IPS-NIHi7 (cell line): ENCODE results near the gene RGS11.

ENCODE experiments used
- DNase-seq: peaks from one replicate; pipeline ENCODE4 v3.0.0; 2012; ENCODE audit warnings: mixed read lengths; ENCODE audit errors: extremely low spot score

Gene RGS11

DNA sequence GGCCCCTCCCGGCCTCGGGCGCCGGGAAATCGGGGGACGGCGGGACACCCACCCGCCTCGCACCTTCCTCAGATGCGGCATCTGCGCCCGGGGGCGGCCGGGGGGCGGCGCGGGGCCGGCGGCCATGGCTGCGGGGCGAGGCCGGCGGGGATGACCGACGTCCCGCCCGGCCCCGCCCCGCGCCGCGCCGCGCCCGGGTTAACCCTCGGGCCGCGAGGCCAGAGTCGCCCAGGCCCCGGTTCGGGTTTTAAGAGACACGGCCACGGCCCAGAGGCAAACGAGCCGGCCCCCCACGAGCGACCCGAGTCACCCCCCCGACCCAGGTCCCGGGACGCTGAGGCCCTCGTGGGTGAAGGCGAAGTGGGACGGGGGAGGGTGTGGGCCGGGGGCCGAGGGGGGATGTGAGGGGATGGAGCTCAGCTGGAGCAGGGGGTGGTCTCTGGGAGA, at the start of gene RGS11:
Gene RGS11 (minus strand): TSS at position 159 of the 447 bp plus-strand sequence. CDS start 33 bp downstream, at position 126.
- no peak for DNase-seq

DNA sequence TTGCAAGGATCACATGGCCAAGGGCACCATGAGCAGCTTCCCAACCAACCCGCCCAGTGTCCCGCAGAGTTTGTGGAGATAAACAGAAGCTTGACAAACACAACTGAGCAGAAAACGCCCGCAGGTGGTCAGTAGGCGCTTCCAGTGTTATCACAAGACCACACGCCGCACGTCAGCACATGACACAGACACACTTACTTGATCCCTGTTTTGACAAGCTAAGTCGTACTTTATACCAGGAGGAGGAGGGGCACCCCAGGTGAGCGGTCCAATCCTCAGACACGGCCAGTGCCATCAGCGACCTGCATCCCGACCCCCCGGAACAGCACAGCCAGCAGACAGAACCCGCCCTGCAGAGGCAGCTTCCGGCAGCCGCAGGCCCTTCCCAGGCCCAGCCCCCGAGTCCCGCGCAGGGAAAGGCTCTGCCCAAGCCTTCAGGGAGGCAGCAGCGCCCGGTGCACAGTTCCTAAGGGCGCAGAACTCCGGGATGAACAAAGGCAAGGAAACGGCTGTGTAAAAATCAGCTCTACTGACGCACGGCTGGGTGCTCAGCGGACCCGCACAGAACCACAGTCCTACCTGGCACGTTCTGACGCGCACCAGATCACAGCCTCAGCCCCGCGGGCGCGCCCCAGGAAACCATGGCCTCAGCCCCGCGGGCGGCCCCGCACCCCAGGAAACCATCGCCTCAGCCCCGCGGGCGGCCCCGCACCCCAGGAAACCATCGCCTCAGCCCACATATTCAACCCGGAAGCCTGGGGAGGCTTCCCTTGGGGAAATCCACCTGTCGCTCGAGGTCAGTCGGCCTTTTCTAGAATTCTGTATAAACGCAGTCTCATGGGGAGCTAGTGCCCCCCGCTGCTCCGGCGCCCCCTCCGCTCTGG, 48.9 kb upstream of the RGS11 start:
- DNase-seq = peak; percentile 57

DNA sequence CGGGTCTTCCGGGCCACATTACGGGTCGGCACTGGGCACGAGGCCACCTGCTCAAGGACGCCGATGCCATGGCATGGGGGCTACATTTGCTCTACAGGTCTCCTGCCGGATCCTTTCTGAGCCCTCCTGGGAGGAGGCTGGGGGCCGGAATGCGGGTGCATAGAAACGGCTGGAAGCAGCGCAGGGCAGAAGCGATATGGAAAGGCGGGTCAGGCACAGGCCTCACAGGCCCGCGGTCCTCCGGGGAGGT, 48.4 kb upstream of the RGS11 start:
- no peak for DNase-seq

DNA sequence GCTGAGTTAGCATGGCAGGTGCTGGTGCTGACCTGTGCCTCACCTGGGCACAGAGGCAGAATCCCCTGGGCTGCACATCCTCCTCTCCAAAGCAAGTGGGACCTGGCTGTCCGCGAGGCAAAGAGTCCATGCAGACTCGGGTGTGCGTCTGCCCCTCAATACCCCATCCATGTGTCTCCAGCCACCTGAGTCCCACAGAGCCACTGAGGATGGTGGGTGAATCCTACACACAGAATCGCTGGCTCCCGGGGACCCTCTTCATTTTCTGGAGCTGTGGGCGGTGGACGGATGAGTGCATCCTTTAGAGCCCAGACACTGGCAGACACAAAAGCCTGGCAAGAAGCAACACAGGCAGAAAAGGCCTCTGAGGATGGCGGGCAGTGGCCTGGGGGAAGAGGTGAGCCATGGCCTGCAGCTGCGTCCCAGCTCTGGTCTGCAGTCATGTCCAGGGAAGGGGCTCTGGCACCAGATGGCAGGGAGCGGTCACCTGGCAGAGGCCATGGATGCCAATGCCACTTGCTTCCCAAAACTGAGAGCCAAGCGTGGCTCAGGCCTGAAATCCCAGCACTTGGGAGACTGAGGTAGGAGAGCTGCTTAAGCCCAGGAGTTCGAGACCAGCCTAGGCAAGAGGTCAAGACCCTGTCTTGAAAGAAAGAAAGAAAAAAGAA, 46.9 kb upstream of the RGS11 start:
- no peak for DNase-seq

DNA sequence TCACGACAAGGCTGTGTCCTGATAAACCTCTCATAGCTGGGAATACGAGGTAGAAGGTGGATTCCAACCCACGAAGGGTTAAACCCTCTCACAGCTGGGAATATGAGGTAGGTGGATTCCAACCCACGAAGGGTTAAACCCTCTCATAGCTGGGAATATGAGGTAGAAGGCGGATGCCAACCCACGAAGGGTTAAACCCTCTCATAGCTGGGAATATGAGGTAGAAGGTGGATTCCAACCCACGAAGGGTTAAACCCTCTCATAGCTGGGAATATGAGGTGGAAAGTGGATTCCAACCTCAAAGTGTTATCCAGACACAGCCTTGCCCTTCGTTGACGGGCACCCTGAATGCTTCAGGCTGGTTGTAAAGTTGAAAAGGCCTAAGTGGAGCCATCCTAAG, 45.8 kb upstream of the RGS11 start:
- no peak for DNase-seq

DNA sequence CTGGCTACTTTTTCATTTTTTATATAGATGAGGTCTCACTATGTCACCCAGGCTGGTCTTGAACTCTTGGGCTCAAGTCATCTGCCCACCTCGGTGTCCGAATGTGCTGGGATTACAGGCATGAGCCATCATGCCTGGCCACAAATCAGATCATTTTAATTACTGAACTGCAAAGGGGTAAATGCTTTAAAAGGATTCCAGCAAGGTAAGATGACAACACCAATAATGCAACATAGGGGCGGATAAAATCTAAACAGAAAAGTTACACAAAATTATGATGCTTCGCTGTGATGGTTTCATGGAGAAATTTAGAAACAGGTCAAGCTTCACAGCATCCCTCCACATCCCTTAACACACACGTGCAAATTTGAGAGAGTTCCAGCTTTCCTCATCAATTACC, 44.5 kb upstream of the RGS11 start:
- no peak for DNase-seq

DNA sequence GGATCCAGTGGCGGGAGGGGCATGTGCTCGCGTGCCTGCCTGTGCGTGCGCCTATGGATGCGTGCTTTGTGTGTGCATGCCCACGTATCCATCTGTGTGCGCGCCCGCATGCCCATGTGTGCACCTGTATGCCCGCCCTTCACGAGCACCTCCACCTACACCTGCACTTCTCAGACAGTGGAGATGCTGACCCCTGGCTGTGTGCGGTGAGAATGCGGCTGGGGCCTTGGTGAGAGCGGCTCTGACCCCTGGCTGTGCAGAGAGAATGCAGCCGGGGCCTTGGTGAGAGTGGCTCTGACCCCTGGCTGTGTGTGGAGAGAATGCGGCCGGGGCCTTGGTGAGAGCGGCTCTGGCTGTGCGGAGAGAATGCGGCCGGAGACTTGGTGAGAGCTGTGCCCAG, 42.9 kb upstream of the RGS11 start:
- peak; percentile 86 for DNase-seq

DNA sequence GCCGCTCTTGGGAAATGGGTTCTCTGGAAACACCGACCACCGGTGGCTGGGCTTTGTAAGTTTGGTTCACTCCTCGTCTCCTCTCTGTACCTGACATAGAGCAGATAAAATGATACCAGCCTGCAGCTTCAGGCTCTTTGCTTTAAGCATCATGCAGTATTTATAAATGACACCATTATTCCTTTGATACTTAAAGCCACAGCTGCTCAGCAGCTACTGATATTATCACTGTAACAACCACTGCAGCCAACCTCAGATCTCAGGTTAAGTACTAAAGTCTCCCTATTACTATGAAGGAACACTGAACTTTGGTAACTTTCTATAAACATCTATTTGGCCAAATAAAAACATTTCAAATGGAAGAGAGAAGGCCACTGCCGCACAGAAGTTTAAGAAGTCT, 41.8 kb upstream of the RGS11 start:
- no peak for DNase-seq

DNA sequence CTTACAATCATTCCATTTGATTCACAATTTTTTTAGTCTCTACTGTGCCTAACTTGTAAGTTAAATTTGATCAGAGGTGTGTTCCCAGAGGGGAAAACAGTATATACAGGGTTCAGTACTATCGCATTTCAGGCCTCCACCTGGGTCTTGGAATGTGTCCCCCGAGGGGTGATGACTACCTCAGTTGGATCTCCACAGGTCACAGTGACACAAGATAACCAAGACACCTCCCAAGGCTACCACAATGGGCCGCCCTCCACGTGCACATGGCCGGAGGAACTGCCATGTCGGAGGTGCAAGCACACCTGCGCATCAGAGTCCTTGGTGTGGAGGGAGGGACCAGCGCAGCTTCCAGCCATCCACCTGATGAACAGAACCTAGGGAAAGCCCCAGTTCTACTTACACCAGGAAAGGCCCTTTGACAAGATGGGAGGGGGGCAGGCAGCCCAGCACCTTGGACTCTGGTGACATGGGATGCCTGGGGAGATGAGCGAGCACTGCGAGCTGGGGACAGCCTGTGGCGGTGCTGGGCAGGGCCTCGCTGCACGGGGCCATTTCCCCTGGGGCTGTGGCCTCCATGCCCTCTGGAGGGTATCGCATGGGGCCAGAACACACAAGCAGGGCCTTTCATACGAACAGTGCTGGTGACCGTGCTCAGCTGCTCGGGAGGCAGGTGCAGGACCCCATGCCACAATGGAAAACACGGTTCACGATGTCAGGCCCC, 41.2 kb upstream of the RGS11 start:
- DNase-seq = no peak

DNA sequence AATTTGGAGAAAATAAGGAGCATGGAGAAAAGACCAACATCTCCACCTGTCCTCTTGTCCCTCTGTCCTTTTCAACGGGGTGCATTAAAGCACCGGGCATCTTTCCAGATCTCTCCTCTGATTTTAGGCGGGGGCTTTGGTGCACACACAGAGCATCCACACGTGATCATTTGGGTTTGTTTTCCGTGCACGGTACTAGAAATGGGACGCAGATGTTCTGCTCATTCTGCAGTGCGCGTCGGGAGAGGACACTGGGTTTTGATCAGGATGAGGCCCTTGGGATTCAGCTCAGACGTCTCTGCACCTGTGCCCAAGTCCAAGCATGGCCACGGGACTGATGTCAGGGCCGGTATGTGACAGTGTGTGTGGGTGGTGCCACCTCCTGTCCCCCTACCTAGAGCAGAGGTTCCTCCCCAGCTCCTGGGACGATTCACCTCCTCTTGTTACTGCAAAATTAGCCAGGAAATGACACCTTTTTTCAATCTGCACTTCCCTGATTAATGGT, 39.1 kb upstream of the RGS11 start:
- DNase-seq = no peak

DNA sequence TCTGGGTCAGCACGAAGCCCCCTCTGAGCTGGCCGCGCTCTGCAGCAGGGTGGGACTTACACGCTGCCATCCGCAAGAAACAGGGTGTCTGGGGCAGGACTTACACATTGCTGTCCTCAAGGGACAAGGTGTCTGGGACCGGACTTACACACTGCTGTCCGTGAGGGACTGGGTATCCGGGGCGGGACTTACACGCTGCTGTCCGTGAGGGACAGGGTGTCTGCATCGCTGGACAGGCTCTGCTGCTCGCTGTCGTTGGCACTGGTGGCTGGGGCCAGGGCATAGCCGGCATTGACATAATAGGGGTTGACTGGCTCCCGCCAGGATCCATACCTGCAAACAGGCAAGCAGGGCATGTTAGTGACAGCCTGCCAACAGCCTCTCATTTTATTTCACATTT, 38.6 kb upstream of the RGS11 start:
- DNase-seq = no peak

DNA sequence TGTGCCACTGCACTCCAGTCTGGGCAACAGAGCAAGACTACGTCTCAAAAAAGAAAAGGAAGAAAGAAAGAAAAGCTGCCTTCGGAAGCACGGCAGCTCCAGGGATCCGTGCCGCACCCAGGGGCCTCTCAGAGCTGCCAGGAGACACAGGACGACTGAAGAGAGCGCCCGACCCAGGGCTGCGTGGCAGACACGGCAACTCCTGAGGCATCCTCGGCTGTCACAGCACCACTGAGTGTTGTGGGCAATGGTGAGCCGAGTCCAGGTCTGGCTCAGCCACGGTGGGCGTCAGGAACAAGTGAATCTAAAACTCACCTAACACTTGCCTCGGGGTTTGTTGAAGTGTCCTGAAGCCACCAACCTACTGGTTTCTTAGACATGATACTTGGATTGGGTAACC, 36.0 kb upstream of the RGS11 start:
- no peak for DNase-seq

DNA sequence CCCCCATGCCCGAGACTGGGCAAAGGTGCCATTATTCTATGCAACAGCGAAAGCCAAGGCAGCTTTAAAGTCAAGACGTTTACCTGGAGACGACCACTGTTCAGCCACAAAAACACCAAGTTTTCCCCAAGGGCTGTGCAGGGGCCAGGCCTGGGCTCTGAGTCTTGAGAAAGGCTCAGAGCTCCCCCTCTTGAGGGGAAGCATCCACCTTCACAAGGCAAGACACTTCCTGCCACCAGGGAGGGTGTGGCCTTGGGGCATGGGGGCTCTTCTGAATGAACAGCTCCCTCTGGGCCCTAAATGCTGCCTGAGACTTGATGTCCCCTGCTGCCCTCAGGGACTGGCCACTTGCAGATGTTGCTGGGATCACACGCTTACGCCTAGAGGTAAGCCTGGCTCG, 33.7 kb upstream of the RGS11 start:
- peak; percentile 59 for DNase-seq

DNA sequence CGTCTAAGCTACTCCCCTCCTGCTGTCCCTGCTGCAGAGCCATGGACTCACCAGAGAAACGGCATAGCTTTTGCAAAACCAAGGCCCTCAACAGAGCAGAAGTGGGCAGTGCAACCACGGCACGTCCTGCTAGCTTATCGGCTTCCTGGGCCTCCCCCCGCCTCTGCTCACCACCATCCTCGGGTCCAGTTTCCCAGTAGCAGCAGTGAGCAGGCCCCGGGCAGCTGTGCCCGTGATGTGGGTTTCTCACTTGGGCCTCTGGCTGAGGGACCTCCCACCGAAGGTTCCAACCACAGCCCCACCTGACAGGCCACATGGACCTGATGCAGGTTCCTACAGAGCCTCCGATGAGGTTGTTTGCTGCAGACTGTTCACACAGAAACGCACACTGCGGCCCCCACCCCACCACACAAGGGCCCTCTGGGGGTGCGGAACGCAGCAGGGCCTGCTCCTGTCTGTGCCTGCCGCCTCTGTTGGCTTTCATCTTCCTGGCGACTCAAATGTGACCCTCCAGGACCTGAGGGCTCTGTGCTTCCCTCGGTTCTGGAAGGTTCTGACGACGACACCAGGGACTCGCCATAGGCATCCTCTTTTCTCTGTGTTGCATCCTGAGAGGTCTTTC, 32.1 kb upstream of the RGS11 start:
- DNase-seq = no peak

DNA sequence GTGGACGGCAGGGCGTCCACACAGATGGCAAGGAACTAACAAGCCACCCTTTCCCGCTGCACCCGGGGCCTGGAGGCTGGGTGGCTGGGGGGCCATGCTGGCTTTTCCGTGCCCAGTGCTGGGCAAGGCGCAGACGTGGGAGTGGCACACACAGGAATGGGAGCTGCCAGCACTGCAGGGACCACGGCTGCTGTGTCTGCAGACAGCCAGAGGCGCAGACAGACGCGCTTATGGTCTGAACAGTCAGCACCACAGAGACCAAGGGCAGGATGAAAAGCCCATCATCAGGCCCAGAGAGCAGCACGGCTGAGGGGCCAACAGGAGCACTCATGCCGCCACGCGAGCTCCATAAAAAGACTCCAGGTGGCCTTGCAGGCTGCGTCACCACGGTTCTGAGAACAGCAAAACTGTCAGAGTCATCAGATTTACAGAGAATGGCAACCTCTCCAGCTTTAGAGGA, 31.2 kb upstream of the RGS11 start:
- DNase-seq = no peak

DNA sequence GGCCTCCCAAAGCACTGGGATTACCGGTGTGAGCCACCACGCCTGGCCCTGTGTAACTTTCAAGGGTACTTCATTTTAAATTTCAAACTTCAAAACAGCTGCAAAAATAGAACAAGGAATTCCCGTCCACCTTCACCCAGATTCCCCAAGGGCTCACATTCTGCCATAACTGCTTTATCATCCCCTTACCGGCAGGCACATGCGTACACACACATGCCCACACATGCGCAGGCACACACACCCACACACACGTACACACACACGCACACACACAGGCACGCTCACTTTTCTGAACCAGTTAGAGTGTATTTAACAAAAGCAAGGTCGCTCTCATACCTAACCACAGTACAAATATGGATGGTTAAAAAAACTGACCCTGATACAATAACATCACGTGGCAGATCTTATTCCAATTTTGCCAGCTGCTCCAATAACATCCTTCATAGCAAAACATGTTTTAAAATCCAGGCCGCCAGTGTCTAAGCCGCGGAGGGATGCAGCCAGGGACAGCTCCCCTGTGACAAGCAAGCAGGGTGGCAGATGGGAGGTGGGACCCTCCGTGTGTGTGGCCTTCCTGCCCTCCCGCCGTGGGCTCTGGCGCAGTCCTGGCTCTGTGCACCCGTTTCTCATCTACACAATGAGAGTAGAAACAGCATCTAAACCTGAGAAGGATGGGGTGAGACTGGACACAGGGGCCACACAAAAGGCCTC, 30.3 kb upstream of the RGS11 start:
- no peak for DNase-seq

DNA sequence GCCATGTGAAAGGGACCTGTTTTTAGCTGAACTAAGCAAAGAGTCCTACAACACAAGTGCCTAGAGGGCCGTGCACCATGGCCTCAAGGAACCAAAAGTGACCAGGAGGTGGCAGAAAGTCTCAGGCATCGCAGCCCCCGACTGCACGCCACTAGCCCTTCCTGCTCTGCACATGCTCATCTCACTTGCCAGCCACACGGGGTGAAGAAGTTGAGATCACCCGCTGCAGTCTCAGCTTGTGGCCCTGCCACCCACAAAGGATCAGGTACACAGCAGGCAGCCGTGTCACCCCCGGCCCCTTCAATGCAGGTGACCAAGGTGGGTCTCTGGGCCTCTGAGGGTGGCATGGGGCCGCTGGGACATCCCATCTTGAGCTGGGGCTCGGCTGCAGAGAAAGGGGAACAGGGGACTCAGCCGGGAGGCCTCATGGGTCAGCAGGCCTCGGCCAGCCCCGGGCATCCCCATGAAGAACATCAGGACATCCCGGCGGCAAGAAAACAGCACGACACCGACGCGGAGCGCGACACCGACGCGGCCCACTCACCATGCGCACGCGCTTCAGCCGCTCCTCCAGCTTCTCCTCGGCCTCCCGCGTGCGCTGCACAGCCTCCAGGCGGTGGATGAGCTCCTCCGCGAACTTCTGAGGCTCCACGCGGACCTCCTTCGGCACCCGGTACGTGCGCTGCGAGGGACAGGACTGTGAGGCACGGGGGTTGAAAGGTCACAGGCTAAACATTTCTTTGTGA, 28.2 kb upstream of the RGS11 start:
- no peak for DNase-seq

DNA sequence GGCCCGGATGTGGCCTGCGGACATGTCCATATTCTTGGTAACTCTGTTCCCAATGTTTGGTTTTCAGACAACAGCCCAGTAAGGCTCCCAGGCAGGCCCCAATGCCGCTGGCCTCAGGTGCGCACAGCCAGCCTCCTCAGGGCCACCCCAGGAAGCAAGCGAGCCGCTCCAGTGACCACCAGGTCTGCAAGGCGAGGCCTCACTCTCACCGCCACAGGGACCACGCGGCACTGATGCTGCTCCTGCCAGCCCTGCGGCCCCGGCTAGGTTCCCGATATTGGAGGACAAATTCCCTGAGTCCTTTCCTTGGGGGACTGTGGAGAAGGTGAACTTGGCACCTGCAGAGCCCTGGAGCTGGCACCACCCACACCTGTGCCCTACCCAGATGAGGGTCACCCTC, 26.2 kb upstream of the RGS11 start:
- no peak for DNase-seq

DNA sequence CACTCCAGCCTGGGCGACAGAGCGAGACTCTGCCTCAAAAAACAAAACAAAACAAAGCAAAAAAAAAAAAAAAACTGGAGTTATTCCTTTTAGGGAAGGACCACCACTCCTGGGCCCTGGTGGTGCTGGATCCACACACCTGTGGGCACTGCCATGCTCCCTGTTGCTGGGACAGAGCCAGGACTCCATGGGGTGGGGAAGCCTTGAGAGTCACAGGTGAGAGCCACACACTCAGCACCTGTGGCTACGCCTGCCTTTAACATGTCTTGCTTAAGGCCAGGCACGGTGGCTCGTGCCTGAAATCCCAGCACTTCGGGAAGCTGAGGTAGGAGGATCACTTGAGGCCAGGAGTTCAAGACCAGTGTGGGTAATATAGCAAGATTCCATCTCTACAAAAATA, 25.5 kb upstream of the RGS11 start:
- DNase-seq = no peak

DNA sequence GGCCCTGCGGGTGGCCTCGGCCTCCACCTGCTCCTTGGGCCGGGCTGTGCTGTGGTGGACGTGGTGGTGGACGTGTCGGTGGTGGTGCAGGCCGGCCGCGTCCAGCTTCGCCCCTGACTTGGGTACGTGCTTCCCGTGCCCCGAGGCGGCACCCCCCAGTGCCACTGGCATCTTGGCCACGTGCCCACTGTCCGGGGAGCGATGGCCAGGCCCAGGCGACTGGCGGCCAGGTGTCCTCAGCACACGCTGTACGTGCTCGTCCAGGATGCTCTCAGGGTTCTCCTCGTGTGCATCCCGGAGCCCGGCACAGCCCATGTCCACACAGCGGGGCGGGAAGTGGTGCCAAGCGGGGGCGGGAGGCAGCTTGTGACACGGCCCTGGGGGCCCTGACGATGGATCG, 22.1 kb upstream of the RGS11 start:
- DNase-seq = no peak
